Naive thymus-derived CD4-positive, alpha-beta T cell (primary cell): ENCODE results near the gene COG1. TPM values are rescaled to one million over a fixed set of nuclear protein-coding genes. Genes with fewer than 3 reads are reported as not detected.

Experiments
- ATAC-seq: fragments of 150-1000 bp; cut with Tn5 transposase; 2 replicates; pipeline ENCODE4 v1.10.0; 2021; ENCODE audit warnings: mild to moderate bottlenecking, moderate library complexity
- CTCF ChIA-PET: fragments of 350-600 bp; sonication (Branson Sonifier 250); formaldehyde crosslinking; loops from one replicate; lab custom pipeline; 2021; ENCODE audit warnings: antibody characterized with exemption; lab: Charles Lee
- POLR2A ChIA-PET: fragments of 350-600 bp; sonication (Branson Sonifier 250); formaldehyde crosslinking; loops from one replicate; lab custom pipeline; 2021; ENCODE audit warnings: antibody characterized with exemption, inconsistent platforms; lab: Charles Lee
- DNase-seq, 9 donors: peaks; one replicate each; pipeline versions ENCODE4 v3.0.0 to v3.0.0-alpha.2; 2020 to 2022; ENCODE audit warnings: mixed read lengths in 1 of 9
- H3K27ac ChIP-seq: one replicate; pipeline ENCODE4 v1.7.0; 2013; ENCODE audit warnings: mild to moderate bottlenecking, low read depth, low read length, moderate library complexity
- H3K27me3 ChIP-seq, 2 donors: one replicate each; pipeline ENCODE4 v1.7.0; 2013; ENCODE audit warnings: low read length in 2 of 2, mild to moderate bottlenecking in 2 of 2, moderate library complexity in 2 of 2; ENCODE audit not compliant: control insufficient read depth in 2 of 2, insufficient read depth in 2 of 2
- H3K36me3 ChIP-seq, 3 experiments: 1 replicate in 2 of 3; 2 replicates in 1 of 3; pipeline ENCODE4 v1.7.0; 2013; ENCODE audit warnings: low read length in 3 of 3, mild to moderate bottlenecking in 3 of 3, moderate library complexity in 1 of 3; ENCODE audit not compliant: insufficient read depth in 3 of 3, control insufficient read depth in 2 of 3
- H3K4me1 ChIP-seq, 2 donors: one replicate each; pipeline ENCODE4 v1.7.0; 2013; ENCODE audit warnings: low read length in 2 of 2, mild to moderate bottlenecking in 2 of 2, moderate library complexity in 1 of 2; ENCODE audit not compliant: control insufficient read depth in 2 of 2, insufficient read depth in 2 of 2
- H3K4me3 ChIP-seq: 2 replicates; pipeline ENCODE4 v1.7.0; 2013; ENCODE audit warnings: mild to moderate bottlenecking, low read length
- H3K9me3 ChIP-seq, 3 experiments: 1 replicate in 2 of 3; 2 replicates in 1 of 3; pipeline ENCODE4 v1.7.0; 2013; ENCODE audit warnings: low read length in 3 of 3; ENCODE audit not compliant: control insufficient read depth in 2 of 3
- H3K27ac Mint-ChIP-seq, 9 donors: one replicate each; pipeline ENCODE4 v1.8.0; 2020 to 2022; ENCODE audit warnings: mixed read lengths in 9 of 9, mild to moderate bottlenecking in 8 of 9, moderate library complexity in 5 of 9, inconsistent platforms in 2 of 9
- H3K27me3 Mint-ChIP-seq, 5 donors: one replicate each; pipeline ENCODE4 v1.8.0; 2021 to 2022; ENCODE audit warnings: mixed read lengths in 5 of 5, mild to moderate bottlenecking in 1 of 5
- H3K36me3 Mint-ChIP-seq, 5 donors: one replicate each; pipeline ENCODE4 v1.8.0; 2020 to 2022; ENCODE audit warnings: mixed read lengths in 5 of 5, mild to moderate bottlenecking in 3 of 5, inconsistent platforms in 1 of 5
- H3K4me1 Mint-ChIP-seq, 7 donors: one replicate each; pipeline ENCODE4 v1.8.0; 2020 to 2022; ENCODE audit warnings: mixed read lengths in 7 of 7, mild to moderate bottlenecking in 3 of 7, inconsistent platforms in 1 of 7
- H3K4me3 Mint-ChIP-seq, 10 donors: one replicate each; pipeline ENCODE4 v1.8.0; 2020 to 2022; ENCODE audit warnings: mild to moderate bottlenecking in 10 of 10, mixed read lengths in 10 of 10, moderate library complexity in 6 of 10, inconsistent platforms in 2 of 10
- H3K9me3 Mint-ChIP-seq, 11 donors: one replicate each; pipeline ENCODE4 v1.8.0; 2020 to 2022; ENCODE audit warnings: mixed read lengths in 11 of 11, mild to moderate bottlenecking in 4 of 11, inconsistent platforms in 1 of 11, moderate library complexity in 1 of 11
- intact Hi-C, 2 donors: fragments of 100-400 bp; cut with micrococcal nuclease; formaldehyde crosslinking; loops; one replicate each; pipeline ENCODE4 v1.15.1; 2023
- polyA plus RNA-seq, 2 donors: library from polyadenylated mRNA; unstranded; fragments of 300-500 nt; fragmentation: Illumina TruSeq; gene quantifications; one replicate each; pipeline ENCODE4 v1.2.3, GENCODE V29; 2021
- total RNA-seq, 6 experiments: library from RNA in 5 of 6; stranded (reverse) in 5 of 6; gene quantifications; 1 replicate in 5 of 6; 2 replicates in 1 of 6; pipeline ENCODE4 v1.2.3 and lab custom pipeline; 2021 to 2026

Gene COG1
- total and polyA plus RNA-seq, 7 experiments from 2014 or later, result 25.2 to 92.7 (median 59.5) TPM

- Histone ChIP-seq H3K36me3 (peaks cover 8 to 49% (median 28%) of the 10 kb centered on the region in 3 experiments), H3K27me3 (no peaks in the 10 kb centered on the region), H3K4me1 (peaks cover 4 to 10% of the 10 kb centered on the region in 2 donors), H3K9me3 (no peaks in the 10 kb centered on the region), H3K4me3 (no peak overlapping the region), H3K27ac (peak overlapping the region; percentile 53)
- H3K27me3 Mint-ChIP-seq, result no peaks in the 10 kb centered on the region
- H3K9me3 Mint-ChIP-seq, result no peaks in the 10 kb centered on the region
- H3K4me1 Mint-ChIP-seq, result peaks cover 8 to 44% (median 23%) of the 10 kb centered on the region in 7 donors
- peaks cover 10 to 30% (median 21%) of the 10 kb centered on the region in 5 donors for H3K36me3 Mint-ChIP-seq
- DNase-seq (peak in 4 of 9 donors; percentile 15 to 40 (median 22)), ATAC-seq (peak; percentile 30)
- H3K4me3 Mint-ChIP-seq, result peak overlapping the region in 2 of 10 donors; percentile 11 to 13
- peak overlapping the region; percentile 61 to 95 (median 77) for H3K27ac Mint-ChIP-seq
- intact Hi-C loops, result loop anchor here (1.0 to 2.0 kb wide), 2 partner anchors 17 to 22 kb away; partner anchors contain the start of gene COG1 (in 1 of the 2)
- CTCF ChIA-PET, result interaction anchor here (0.7 kb wide), 1 partner anchor 103 kb away, joined by 5 read pairs; no protein-coding TSS in a partner anchor
- POLR2A ChIA-PET, result interaction anchor here (0.5 to 2.9 kb wide), 3 partner anchors 21 to 611 kb away, joined by 4 to 21 read pairs (median 4); a partner anchor contains a TSS
Measured at GRCh38 chr17:73210002-73210678, 17.3 kb downstream of the COG1 start.

- peaks cover 0 to 44% (median 21%) of the 10 kb centered on the region in 3 experiments for H3K36me3 ChIP-seq
- intact Hi-C loops, result loop anchor here in 1 of 2 donors (2.0 kb wide), 2 partner anchors 19 to 21 kb away; partner anchors contain the start of gene COG1
- H3K4me1 ChIP-seq, result peaks cover 4 to 10% of the 10 kb centered on the region in 2 donors
- ChIA-PET POLR2A (interaction anchor here (0.6 to 2.9 kb wide), 6 partner anchors 8 to 19 kb away, joined by 3 to 21 read pairs (median 4); a partner anchor contains a TSS), CTCF (interaction anchor here (0.6 kb wide), 1 partner anchor 20 kb away, joined by 3 read pairs; no protein-coding TSS in a partner anchor)
- H3K4me3 ChIP-seq, result no peak overlapping the region
- Mint-ChIP-seq H3K36me3 (peaks cover 16 to 34% (median 31%) of the 10 kb centered on the region in 5 donors), H3K27me3 (no peaks in the 10 kb centered on the region), H3K4me3 (peak overlapping the region; percentile 68 to 82 (median 78)), H3K27ac (peak overlapping the region; percentile 82 to 95 (median 93)), H3K9me3 (peaks cover 0 to 2% (median 0%) of the 10 kb centered on the region in 11 donors), H3K4me1 (peaks cover 19 to 57% (median 38%) of the 10 kb centered on the region in 7 donors)
- DNase-seq, result peak; percentile 29 to 87 (median 74)
- H3K27me3 ChIP-seq, result no peaks in the 10 kb centered on the region
- peak; percentile 80 for ATAC-seq
- H3K27ac ChIP-seq, result peak overlapping the region; percentile 53
- H3K9me3 ChIP-seq, result no peaks in the 10 kb centered on the region
Measured at GRCh38 chr17:73211745-73212144, 18.9 kb downstream of the COG1 start.

DNA sequence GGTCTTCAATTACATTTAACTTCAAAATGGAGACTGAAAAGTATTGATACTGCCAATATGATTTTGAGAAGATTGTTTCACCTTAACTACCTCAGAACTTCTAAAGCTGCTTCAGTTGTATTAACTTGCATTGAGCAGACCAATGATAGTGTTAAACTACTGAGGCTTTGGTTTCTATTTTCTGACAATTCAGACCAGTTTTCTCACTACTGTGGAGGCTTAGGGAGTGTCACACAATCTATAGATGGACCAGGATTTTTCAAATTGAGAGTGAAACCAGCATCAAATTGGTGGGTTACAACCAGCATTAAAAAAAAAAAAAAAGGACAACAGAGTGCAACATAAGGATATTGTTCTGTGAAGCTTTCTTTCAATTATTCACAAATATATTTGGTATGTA is 21.2 kb downstream of the COG1 start:
- H3K36me3 Mint-ChIP-seq, result peaks cover 11 to 28% (median 20%) of the 10 kb centered on the region in 5 donors

GRCh38 chr17:73214851-73215250 is 22.0 kb downstream of the COG1 start:
- POLR2A ChIA-PET, result interaction anchor here (1.5 to 1.7 kb wide), 2 partner anchors 9 to 17 kb away, joined by 3 to 8 read pairs; a partner anchor contains a TSS
- Mint-ChIP-seq H3K9me3 (peaks cover 0 to 2% (median 0%) of the 10 kb centered on the region in 11 donors), H3K27me3 (no peaks in the 10 kb centered on the region), H3K27ac (peak overlapping the region in 4 of 9 donors; percentile 39 to 82 (median 59)), H3K36me3 (peaks cover 11 to 30% (median 19%) of the 10 kb centered on the region in 5 donors), H3K4me1 (peaks cover 19 to 60% (median 43%) of the 10 kb centered on the region in 7 donors), H3K4me3 (no peak overlapping the region)
- no peak overlapping the region for H3K4me3 ChIP-seq
- H3K4me1 ChIP-seq, result peaks cover 4 to 10% of the 10 kb centered on the region in 2 donors
- H3K36me3 ChIP-seq, result peaks cover 0 to 13% (median 0%) of the 10 kb centered on the region in 3 experiments
- no peak overlapping the region for H3K27ac ChIP-seq
- DNase-seq, result no peak
- CTCF ChIA-PET, result interaction anchor here (1.3 kb wide), 1 partner anchor 12 kb away, joined by 3 read pairs; no protein-coding TSS in a partner anchor
- H3K9me3 ChIP-seq, result no peaks in the 10 kb centered on the region
- no peak for ATAC-seq
- intact Hi-C loops, result no loop called here
- no peaks in the 10 kb centered on the region for H3K27me3 ChIP-seq

More for the DNA sequence above, 21.2 kb downstream of the COG1 start:
- Mint-ChIP-seq H3K27ac (peak overlapping the region in 7 of 9 donors; percentile 22 to 63 (median 42)), H3K27me3 (no peaks in the 10 kb centered on the region), H3K4me1 (peaks cover 19 to 63% (median 44%) of the 10 kb centered on the region in 7 donors), H3K9me3 (peaks cover 0 to 2% (median 0%) of the 10 kb centered on the region in 11 donors), H3K4me3 (no peak overlapping the region)
- ATAC-seq (no peak), DNase-seq (no peak)
- peaks cover 4 to 10% of the 10 kb centered on the region in 2 donors for H3K4me1 ChIP-seq
- no peak overlapping the region for H3K27ac ChIP-seq
- H3K9me3 ChIP-seq, result no peaks in the 10 kb centered on the region
- H3K4me3 ChIP-seq, result no peak overlapping the region
- POLR2A ChIA-PET, result interaction anchor here (1.5 kb wide), 1 partner anchor 18 kb away, joined by 3 read pairs; a partner anchor contains a TSS
- CTCF ChIA-PET, result no interaction called here
- peaks cover 0 to 21% (median 0%) of the 10 kb centered on the region in 3 experiments for H3K36me3 ChIP-seq
- intact Hi-C loops, result no loop called here
- H3K27me3 ChIP-seq, result no peaks in the 10 kb centered on the region

DNA sequence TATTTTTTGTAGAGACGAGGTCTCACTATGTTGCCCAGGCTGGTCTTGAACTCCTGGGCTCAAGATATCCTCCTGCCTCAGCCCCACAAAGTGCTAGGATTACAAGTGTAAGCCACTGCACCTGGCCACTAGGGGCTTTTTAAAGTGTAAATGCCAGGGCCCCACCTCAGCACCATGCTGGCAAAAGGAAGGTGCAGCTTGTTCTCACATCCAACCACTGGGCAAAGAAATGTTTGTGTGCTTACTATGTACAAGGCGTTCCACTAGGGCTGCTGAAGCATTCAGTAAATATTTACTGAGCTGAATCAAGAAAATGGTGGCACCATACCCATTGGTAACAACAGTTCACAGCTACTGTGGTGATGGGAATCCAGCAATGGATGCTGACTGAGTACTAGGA is 22.6 kb downstream of the COG1 start:
- CTCF ChIA-PET, result interaction anchor here (1.3 kb wide), 1 partner anchor 13 kb away, joined by 3 read pairs; no protein-coding TSS in a partner anchor
- Histone ChIP-seq H3K9me3 (no peaks in the 10 kb centered on the region), H3K4me1 (peaks cover 4 to 10% of the 10 kb centered on the region in 2 donors), H3K27me3 (no peaks in the 10 kb centered on the region), H3K4me3 (no peak overlapping the region), H3K36me3 (peaks cover 0 to 14% (median 3%) of the 10 kb centered on the region in 3 experiments), H3K27ac (no peak overlapping the region)
- Mint-ChIP-seq H3K27ac (peak overlapping the region; percentile 1 to 82 (median 51)), H3K4me1 (peaks cover 19 to 54% (median 37%) of the 10 kb centered on the region in 7 donors), H3K36me3 (peaks cover 11 to 29% (median 19%) of the 10 kb centered on the region in 5 donors), H3K27me3 (no peaks in the 10 kb centered on the region), H3K4me3 (no peak overlapping the region), H3K9me3 (peaks cover 0 to 2% (median 0%) of the 10 kb centered on the region in 11 donors)
- intact Hi-C loops, result no loop called here
- no peak for ATAC-seq
- DNase-seq, result no peak
- POLR2A ChIA-PET, result interaction anchor here (0.8 to 1.7 kb wide), 2 partner anchors 8 to 12 kb away, joined by 4 to 8 read pairs; no protein-coding TSS in a partner anchor

DNA sequence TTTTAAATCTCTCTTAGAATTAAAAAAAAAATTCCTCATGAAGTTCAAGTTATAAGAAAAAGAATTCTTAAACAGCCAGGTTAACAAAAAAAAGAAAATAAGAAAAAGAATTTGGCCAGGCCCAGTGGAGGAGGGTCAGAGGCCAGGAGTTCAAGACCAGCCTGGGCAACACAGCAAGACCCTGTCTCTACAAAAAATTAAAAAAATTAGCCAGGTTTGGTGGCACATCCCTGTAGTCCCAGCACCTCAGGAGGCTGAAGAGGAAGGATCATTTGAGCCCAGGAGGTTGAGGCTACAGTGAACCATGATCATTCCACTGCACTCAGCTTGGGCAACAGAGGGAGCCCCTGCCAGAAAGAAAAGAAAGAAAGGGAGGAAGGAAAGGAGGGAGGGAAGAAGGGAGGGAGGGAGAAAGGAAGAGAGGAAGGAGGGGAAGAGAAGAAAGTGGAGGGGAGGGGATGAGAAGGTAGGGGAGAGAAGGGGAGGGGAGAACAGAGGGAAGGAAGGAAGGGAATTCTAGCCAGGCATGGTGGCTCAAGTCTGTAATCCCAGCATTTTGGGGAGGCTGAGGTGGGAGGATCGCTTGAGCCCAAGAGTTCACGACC is 30.9 kb downstream of the COG1 start:
- Histone ChIP-seq H3K27me3 (no peaks in the 10 kb centered on the region), H3K4me1 (peaks cover 15 to 18% of the 10 kb centered on the region in 2 donors), H3K9me3 (no peaks in the 10 kb centered on the region), H3K36me3 (peaks cover 0 to 4% (median 4%) of the 10 kb centered on the region in 3 experiments), H3K27ac (no peak overlapping the region), H3K4me3 (no peak overlapping the region)
- peaks cover 22 to 48% (median 45%) of the 10 kb centered on the region in 7 donors for H3K4me1 Mint-ChIP-seq
- ChIA-PET POLR2A (interaction anchor here (2.3 kb wide), 1 partner anchor 9 kb away, joined by 8 read pairs; no protein-coding TSS in a partner anchor), CTCF (no interaction called here)
- H3K27me3 Mint-ChIP-seq, result no peaks in the 10 kb centered on the region
- H3K4me3 Mint-ChIP-seq, result no peak overlapping the region
- ATAC-seq, result no peak
- intact Hi-C loops, result no loop called here
- H3K36me3 Mint-ChIP-seq, result peaks cover 0 to 11% (median 8%) of the 10 kb centered on the region in 5 donors
- no peaks in the 10 kb centered on the region for H3K9me3 Mint-ChIP-seq
- H3K27ac Mint-ChIP-seq, result peak overlapping the region in 3 of 9 donors; percentile 14 to 68 (median 43)
- no peak for DNase-seq
